ENCODE results near the gene COL23A1. TPM values are rescaled to one million over a fixed set of nuclear protein-coding genes. Genes with fewer than 3 reads are reported as not detected.
"Not testable (repeated sequence)": the region's sequence is repeated elsewhere in the genome, so short reads cannot be mapped to it uniquely, and the experiment has no call there.

The COL23A1 gene
- total RNA-seq, 1 donor from 2014 or later: 2.9 TPM

GRCh38 chr5:178489271-178489976, 100.8 kb downstream of the COL23A1 start:
- H3K36me3 Mint-ChIP-seq (ENCODE audit: unreplicated experiment): peaks cover 18% of the 10 kb centered on the region
- H3K4me1 Mint-ChIP-seq (ENCODE audit: low read depth, unreplicated experiment): peaks cover 2% of the 10 kb centered on the region
- H3K27ac Mint-ChIP-seq (ENCODE audit: unreplicated experiment): no peak overlapping the region
- peaks cover 5% of the 10 kb centered on the region for H3K9me3 Mint-ChIP-seq (ENCODE audit: unreplicated experiment)
- TF ChIP-seq CTCF (IDR thresholded peaks at IDR 0.05; ENCODE audit: partially characterized antibody, unreplicated experiment): no peak
- no peak for DNase-seq
- no peak overlapping the region for H3K4me3 Mint-ChIP-seq (ENCODE audit: unreplicated experiment)
- peaks cover 2% of the 10 kb centered on the region for H3K27me3 Mint-ChIP-seq (ENCODE audit: unreplicated experiment)

- Mint-ChIP-seq H3K4me3 (ENCODE audit: unreplicated experiment) (no peak overlapping the region), H3K27me3 (ENCODE audit: unreplicated experiment) (peaks cover 2% of the 10 kb centered on the region), H3K27ac (ENCODE audit: unreplicated experiment) (no peak overlapping the region), H3K4me1 (ENCODE audit: low read depth, unreplicated experiment) (peaks cover 2% of the 10 kb centered on the region), H3K9me3 (ENCODE audit: unreplicated experiment) (peaks cover 5% of the 10 kb centered on the region), H3K36me3 (ENCODE audit: unreplicated experiment) (peaks cover 18% of the 10 kb centered on the region)
- TF ChIP-seq CTCF (IDR thresholded peaks at IDR 0.05; ENCODE audit: partially characterized antibody, unreplicated experiment): no peak
- no peak for DNase-seq
Measured at GRCh38 chr5:178488696-178489095, 101.5 kb downstream of the COL23A1 start.

GRCh38 chr5:178487911-178488600, 102.1 kb downstream of the COL23A1 start:
- peaks cover 5% of the 10 kb centered on the region for H3K9me3 Mint-ChIP-seq (ENCODE audit: unreplicated experiment)
- H3K4me1 Mint-ChIP-seq (ENCODE audit: low read depth, unreplicated experiment): peaks cover 2% of the 10 kb centered on the region
- H3K27ac Mint-ChIP-seq (ENCODE audit: unreplicated experiment): no peak overlapping the region

GRCh38 chr5:178486878-178487512, 103.2 kb downstream of the COL23A1 start:
- H3K27me3 Mint-ChIP-seq (ENCODE audit: unreplicated experiment); H3K4me3 Mint-ChIP-seq (ENCODE audit: unreplicated experiment); H3K4me1 Mint-ChIP-seq (ENCODE audit: low read depth, unreplicated experiment); H3K9me3 Mint-ChIP-seq (ENCODE audit: unreplicated experiment); DNase-seq; H3K27ac Mint-ChIP-seq (ENCODE audit: unreplicated experiment): not testable (repeated sequence)
- H3K36me3 Mint-ChIP-seq (ENCODE audit: unreplicated experiment): peaks cover 18% of the 10 kb centered on the region

More at GRCh38 chr5:178487911-178488600, 102.1 kb downstream of the COL23A1 start:
- peaks cover 2% of the 10 kb centered on the region for H3K27me3 Mint-ChIP-seq (ENCODE audit: unreplicated experiment)
- H3K36me3 Mint-ChIP-seq (ENCODE audit: unreplicated experiment): peaks cover 18% of the 10 kb centered on the region
- no peak for DNase-seq
- no peak overlapping the region for H3K4me3 Mint-ChIP-seq (ENCODE audit: unreplicated experiment)
- TF ChIP-seq CTCF (IDR thresholded peaks at IDR 0.05; ENCODE audit: partially characterized antibody, unreplicated experiment): no peak

GRCh38 chr5:178486239-178486641, 104.0 kb downstream of the COL23A1 start:
- Mint-ChIP-seq H3K4me3 (ENCODE audit: unreplicated experiment) (no peak overlapping the region), H3K27me3 (ENCODE audit: unreplicated experiment) (no peaks in the 10 kb centered on the region), H3K9me3 (ENCODE audit: unreplicated experiment) (peaks cover 5% of the 10 kb centered on the region), H3K4me1 (ENCODE audit: low read depth, unreplicated experiment) (peaks cover 2% of the 10 kb centered on the region), H3K27ac (ENCODE audit: unreplicated experiment) (no peak overlapping the region), H3K36me3 (ENCODE audit: unreplicated experiment) (peaks cover 18% of the 10 kb centered on the region)
- no peak for TF ChIP-seq CTCF (IDR thresholded peaks at IDR 0.05; ENCODE audit: partially characterized antibody, unreplicated experiment)
- no peak for DNase-seq

Data from glutamatergic neuron (in vitro differentiated cells).